Hematopoietic multipotent progenitor cell treated with erythropoietin and hydrocortisone succinate and interleukin-3 and kit ligand, for 17 days (in vitro differentiated cells): ENCODE data around the gene C11orf52.

Experiments
- DNase-seq: peaks from one replicate; pipeline ENCODE4 v3.0.0-alpha.2; 2015; ENCODE audit warnings: low spot score

C11orf52 gene

DNA sequence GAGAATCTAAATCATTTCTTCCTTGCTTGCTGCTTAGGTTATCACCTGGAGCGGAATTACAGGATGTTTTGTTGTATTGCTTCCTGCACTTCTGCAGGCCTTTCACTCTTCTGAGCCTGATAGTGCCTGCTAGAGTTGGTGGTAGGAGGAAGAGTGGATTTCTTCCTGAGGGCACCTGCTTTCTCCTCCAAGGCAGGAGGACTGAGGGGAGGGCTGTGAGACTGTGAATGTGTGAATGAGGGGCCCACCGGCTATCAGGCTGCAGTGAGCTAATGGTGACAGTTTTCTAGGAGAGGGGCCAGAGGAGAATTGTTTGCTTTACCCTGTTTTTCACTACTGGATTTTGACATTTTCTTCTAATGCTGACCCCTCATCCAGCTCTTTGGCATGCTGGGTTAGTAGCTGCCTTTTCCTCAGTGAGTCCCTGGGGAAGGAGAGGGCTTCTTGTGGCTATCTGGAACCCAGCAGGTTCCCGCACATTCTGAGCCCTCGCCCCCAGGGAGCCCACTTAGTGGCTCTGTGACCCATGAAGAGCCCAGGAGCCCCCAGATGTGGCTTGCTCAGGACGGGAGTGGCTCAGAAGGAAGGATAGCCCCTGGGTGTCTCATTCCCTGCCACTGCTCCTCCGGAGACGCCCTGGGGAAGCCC, 57.5 kb downstream of the C11orf52 start:
- no peak for DNase-seq
